ENCODE results near the gene IRF9.

The IRF9 gene

GRCh38 chr14:24188251-24189058 is 27.4 kb downstream of the IRF9 start, which contains the start of gene IPO4:
TSS of gene IPO4 (minus strand) at chr14:24188816. CDS start at chr14:24188787, 29 bp downstream.
- Histone ChIP-seq H3K4me1 (peaks cover 45% of the 10 kb centered on the region), H3K9me3 (no peaks in the 10 kb centered on the region), H3K27ac (peak within 1 kb of the TSS; percentile 83), H3K4me2 (peak within 1 kb of the TSS; percentile 92), H3K27me3 (no peaks in the 10 kb centered on the region), H3K9ac (peak within 1 kb of the TSS; percentile 84), H3K4me3 (peak within 1 kb of the TSS; percentile 81), H4K20me1 (no peaks in the 10 kb centered on the region), H3K36me3 (peaks cover 67% of the 10 kb centered on the region)
- no peak for TF ChIP-seq Cebpa-rat (IDR thresholded peaks at IDR 0.05)

DNA sequence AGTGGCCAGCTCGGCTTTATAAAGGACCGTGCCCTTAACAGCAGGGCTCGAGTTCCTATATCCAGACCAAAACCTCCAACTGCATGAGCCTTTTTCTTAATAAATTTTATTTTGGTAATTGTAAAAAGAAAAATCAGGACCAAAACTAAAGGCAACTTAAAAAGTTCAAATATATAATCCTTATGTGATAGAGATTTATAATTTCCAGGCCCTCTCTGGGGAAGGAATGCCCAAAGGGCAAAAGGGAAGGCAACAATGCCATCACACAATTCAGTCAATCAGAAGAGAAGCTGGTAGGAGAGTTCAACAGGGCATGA is 28.0 kb downstream of the IRF9 start:
- Histone ChIP-seq H3K4me1 (peaks cover 49% of the 10 kb centered on the region), H3K36me3 (peaks cover 63% of the 10 kb centered on the region), H3K4me3 (peak overlapping the region; percentile 81), H3K27me3 (no peaks in the 10 kb centered on the region), H4K20me1 (no peaks in the 10 kb centered on the region), H3K9ac (peak overlapping the region; percentile 51; the same call in 1 of the 2 replicates), H3K27ac (peak overlapping the region; percentile 43; the same call in 1 of the 2 replicates), H3K9me3 (no peaks in the 10 kb centered on the region), H3K4me2 (peak overlapping the region; percentile 92)
- no peak for TF ChIP-seq Cebpa-rat (IDR thresholded peaks at IDR 0.05)

- 0 out of 2 replicates have a peak overlapping the region, but pooled peaks have one; percentile 43 for H3K27ac ChIP-seq
Measured at GRCh38 chr14:24189460-24189859, 28.4 kb downstream of the IRF9 start.

DNA sequence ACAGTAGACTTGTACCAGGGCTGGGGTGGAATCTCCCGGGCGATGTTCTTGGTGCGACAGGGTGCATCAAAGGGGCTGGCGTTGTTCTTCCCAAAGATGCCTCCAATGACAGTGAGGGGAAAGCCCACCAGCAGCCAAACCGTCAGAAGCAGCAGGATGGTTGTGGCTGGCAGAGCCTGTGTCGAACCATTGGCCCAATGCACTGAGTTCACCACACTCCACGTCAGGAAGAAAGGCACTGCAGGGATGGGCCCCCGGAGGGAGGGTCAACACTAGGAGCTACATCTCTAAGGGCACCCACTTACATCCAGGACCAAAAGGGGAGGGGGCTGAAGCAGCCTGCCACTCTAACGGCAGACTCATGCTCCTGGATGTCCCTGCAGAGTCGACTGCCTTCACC is 29.4 kb downstream of the IRF9 start:
- no peak for TF ChIP-seq Cebpa-rat (IDR thresholded peaks at IDR 0.05)
- Histone ChIP-seq H3K36me3 (peaks cover 49% of the 10 kb centered on the region), H3K27ac (no peak overlapping the region), H3K9me3 (no peaks in the 10 kb centered on the region), H3K4me2 (no peak overlapping the region), H4K20me1 (no peaks in the 10 kb centered on the region), H3K4me1 (peaks cover 60% of the 10 kb centered on the region), H3K4me3 (no peak overlapping the region), H3K9ac (no peak overlapping the region), H3K27me3 (no peaks in the 10 kb centered on the region)

More at GRCh38 chr14:24189460-24189859, 28.4 kb downstream of the IRF9 start:
- Histone ChIP-seq H3K27me3 (no peaks in the 10 kb centered on the region), H3K4me1 (peaks cover 54% of the 10 kb centered on the region), H4K20me1 (no peaks in the 10 kb centered on the region), H3K9me3 (no peaks in the 10 kb centered on the region), H3K4me2 (peak overlapping the region; percentile 92), H3K9ac (no peak overlapping the region), H3K4me3 (no peak overlapping the region), H3K36me3 (peaks cover 59% of the 10 kb centered on the region)
- TF ChIP-seq Cebpa-rat (IDR thresholded peaks at IDR 0.05): no peak

DNA sequence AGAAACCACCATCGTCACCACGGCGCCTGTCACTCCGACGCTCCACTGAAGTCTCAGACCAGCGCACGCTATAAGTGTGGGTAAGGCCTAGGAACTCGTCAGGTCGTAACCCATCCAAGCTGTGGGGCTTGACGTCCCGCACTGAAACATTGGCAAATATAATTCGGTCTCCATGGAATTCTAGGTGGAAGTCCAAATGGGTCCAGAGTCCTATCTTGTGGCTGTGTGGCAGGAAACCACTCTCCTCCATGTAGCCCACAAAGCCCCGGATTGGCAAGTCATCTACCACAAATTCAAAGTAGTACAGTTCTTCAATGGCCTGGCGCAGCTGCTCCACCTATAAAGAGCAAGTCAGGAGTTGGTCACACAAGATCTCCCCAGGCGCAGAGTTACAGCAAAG is 31.9 kb downstream of the IRF9 start:
- H3K4me2 ChIP-seq: peak overlapping the region; percentile 43
- peaks cover 65% of the 10 kb centered on the region for H3K4me1 ChIP-seq
- no peaks in the 10 kb centered on the region for H3K27me3 ChIP-seq
- H3K9ac ChIP-seq: no peak overlapping the region
- no peak for TF ChIP-seq Cebpa-rat (IDR thresholded peaks at IDR 0.05)
- H3K36me3 ChIP-seq: peaks cover 29% of the 10 kb centered on the region
- H4K20me1 ChIP-seq: no peaks in the 10 kb centered on the region
- no peak overlapping the region for H3K27ac ChIP-seq
- H3K9me3 ChIP-seq: no peaks in the 10 kb centered on the region
- no peak overlapping the region for H3K4me3 ChIP-seq

DNA sequence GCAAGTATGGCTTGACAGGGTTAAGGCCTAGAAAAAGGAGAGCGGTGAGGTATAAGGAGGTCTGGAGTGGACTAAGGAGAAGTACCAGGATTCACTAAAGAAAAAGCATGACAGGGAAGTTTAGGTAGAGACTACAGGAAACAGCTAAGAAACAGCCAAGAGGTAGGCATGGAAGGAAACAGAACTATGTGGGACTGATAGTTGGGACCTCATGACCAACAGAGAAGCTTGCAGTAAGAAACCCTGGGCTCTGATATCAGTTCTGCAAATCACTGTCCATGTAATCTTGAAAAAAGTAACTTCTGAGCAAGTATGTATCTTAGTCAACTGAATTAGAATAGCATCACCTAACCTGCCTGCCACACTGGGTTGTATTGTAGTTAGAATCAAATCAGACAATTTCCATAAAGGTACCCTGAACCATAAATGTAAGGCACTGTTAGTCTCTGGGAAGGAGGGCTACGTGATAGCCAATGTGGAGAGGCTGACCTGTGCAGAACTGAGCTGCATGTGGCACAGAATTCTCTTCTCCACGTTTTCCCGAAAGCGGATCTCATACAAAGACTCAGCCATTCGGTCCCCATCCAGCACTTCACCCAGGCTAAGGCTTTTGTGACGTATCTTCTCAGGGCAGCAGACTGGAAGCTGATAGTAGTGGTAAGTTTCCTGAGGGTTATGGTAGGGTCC is 33.3 kb downstream of the IRF9 start:
- no peak for TF ChIP-seq Cebpa-rat (IDR thresholded peaks at IDR 0.05)
- Histone ChIP-seq H4K20me1 (no peaks in the 10 kb centered on the region), H3K36me3 (peaks cover 40% of the 10 kb centered on the region), H3K9me3 (no peaks in the 10 kb centered on the region), H3K4me3 (peak overlapping the region; percentile 72), H3K4me2 (peak overlapping the region; percentile 84), H3K27me3 (no peaks in the 10 kb centered on the region), H3K9ac (peak overlapping the region; percentile 98), H3K4me1 (peaks cover 62% of the 10 kb centered on the region), H3K27ac (no peak overlapping the region)

- H3K36me3 ChIP-seq: peaks cover 45% of the 10 kb centered on the region
- H3K4me3 ChIP-seq: peak overlapping the region; percentile 72
- peak overlapping the region; percentile 98 for H3K9ac ChIP-seq
- no peaks in the 10 kb centered on the region for H3K9me3 ChIP-seq
- H3K4me1 ChIP-seq: peaks cover 58% of the 10 kb centered on the region
- peak overlapping the region; percentile 84 for H3K4me2 ChIP-seq
- H4K20me1 ChIP-seq: no peaks in the 10 kb centered on the region
- H3K27ac ChIP-seq: peak overlapping the region; percentile 99
- TF ChIP-seq Cebpa-rat (IDR thresholded peaks at IDR 0.05): no peak
- no peaks in the 10 kb centered on the region for H3K27me3 ChIP-seq
Measured at GRCh38 chr14:24194873-24195185, 33.8 kb downstream of the IRF9 start.

DNA sequence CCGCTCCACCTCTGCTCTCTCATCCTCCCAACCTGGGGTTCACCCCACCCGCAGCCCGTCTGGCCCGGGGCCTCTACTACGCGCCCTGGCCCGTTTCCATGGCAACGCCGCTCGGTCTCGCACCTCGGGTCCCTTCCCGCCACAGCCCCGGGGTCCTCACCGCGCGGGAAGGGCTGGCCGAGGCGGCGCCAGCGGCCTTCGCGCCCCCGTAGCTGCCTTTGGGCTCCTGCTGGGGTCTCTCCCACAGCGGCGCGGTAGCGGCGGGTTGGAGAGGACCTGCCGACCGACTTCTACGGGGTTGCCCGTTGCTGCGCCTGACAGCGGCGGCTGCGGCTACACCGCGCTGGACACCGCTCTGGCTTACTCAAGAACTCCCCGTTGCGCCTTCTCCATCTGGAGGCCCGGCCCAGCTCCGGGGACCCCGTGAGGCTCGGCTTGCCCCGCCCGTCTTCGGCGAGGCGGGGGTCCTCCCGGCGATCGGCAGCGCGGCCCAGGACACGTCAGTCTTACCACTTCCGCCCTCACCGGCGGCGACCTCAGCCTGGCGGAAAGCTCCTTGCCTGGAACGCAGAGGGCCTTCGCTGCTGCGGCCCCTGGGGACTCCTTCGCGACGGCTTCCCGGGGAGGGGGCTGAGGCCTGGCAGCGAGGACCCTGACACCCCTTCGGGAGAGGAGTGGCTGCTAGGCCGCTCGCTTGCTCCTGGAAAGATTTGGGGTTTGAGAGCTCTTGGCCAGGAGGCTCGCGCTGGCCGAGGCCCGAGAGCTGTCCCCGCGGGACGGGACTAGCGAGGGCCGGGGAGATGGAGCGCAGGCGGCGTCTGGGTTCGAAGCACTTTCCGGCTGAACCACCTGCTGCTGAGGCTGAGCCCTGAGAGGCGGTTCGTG is 34.4 kb downstream of the IRF9 start, which contains the start of gene TM9SF1:
TM9SF1 (minus strand) TSS at position 256 of the 885 bp plus-strand sequence. CDS start 422 bp downstream, outside the sequence.
- TF ChIP-seq Cebpa-rat (IDR thresholded peaks at IDR 0.05): no peak
- H3K36me3 ChIP-seq: peaks cover 46% of the 10 kb centered on the region
- H3K27me3 ChIP-seq: no peaks in the 10 kb centered on the region
- no peaks in the 10 kb centered on the region for H4K20me1 ChIP-seq
- H3K4me1 ChIP-seq: peaks cover 58% of the 10 kb centered on the region
- peak within 1 kb of the TSS; percentile 72 for H3K4me3 ChIP-seq
- H3K4me2 ChIP-seq: peak within 1 kb of the TSS; percentile 84
- no peaks in the 10 kb centered on the region for H3K9me3 ChIP-seq
- H3K9ac ChIP-seq: peak within 1 kb of the TSS; percentile 98
- H3K27ac ChIP-seq: peak within 1 kb of the TSS; percentile 99
